PC-9 (cell line): Measurements from ENCODE around the gene PRTG.

Source experiments
- EZH2 ChIP-seq: fragments of 200-600 bp; sonication (generic); IDR thresholded peaks from 2 replicates; pipeline ENCODE4 v1.8.0; 2017; ENCODE audit warnings: antibody characterized with exemption, low read depth
- TF ChIP-seq, protein P1 (sequence below): fragments of 200-600 bp; sonication (generic); conservative IDR thresholded peaks from 2 replicates; pipeline ENCODE4 v1.6.1; 2017; ENCODE audit warnings: mixed run types, antibody characterized with exemption, mild to moderate bottlenecking, moderate library complexity

GRCh38 chr15:55786341-55786740 lies 43.4 kb upstream of the PRTG start:
- TF ChIP-seq, protein P1, sequence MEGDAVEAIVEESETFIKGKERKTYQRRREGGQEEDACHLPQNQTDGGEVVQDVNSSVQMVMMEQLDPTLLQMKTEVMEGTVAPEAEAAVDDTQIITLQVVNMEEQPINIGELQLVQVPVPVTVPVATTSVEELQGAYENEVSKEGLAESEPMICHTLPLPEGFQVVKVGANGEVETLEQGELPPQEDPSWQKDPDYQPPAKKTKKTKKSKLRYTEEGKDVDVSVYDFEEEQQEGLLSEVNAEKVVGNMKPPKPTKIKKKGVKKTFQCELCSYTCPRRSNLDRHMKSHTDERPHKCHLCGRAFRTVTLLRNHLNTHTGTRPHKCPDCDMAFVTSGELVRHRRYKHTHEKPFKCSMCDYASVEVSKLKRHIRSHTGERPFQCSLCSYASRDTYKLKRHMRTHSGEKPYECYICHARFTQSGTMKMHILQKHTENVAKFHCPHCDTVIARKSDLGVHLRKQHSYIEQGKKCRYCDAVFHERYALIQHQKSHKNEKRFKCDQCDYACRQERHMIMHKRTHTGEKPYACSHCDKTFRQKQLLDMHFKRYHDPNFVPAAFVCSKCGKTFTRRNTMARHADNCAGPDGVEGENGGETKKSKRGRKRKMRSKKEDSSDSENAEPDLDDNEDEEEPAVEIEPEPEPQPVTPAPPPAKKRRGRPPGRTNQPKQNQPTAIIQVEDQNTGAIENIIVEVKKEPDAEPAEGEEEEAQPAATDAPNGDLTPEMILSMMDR = no peak
- no peak for TF ChIP-seq EZH2
